ENCODE measurements around the gene NOPCHAP1. TPM values are rescaled to one million over a fixed set of nuclear protein-coding genes. Genes with fewer than 3 reads are reported as not detected.

The NOPCHAP1 gene
- total and polyA plus RNA-seq, 10 of the 15 experiments (the other 5 are each of a cell fraction or from before 2014, with no cell fraction given) = 28.0 to 115 (median 40.9) TPM

DNA sequence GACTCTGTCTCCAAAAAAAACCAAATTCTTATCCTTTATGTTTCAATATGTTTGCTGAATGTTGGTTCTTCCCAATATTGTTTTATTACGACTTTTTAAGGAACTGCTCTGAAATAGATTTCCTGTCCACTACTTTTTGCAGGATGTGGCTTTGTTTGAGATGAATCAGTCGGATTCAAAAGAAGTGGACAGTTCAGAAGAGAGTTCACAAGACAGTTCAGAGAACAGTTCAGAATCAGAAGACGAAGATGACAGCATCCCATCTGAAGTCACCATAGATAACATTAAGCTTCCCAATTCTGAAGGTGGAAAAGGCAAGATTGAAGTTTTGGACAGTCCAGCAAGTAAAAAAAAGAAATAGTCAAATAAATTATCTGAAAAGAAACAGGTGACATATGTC lies 8.2 kb downstream of the NOPCHAP1 start (continued):
- TF ChIP-seq, protein P1, sequence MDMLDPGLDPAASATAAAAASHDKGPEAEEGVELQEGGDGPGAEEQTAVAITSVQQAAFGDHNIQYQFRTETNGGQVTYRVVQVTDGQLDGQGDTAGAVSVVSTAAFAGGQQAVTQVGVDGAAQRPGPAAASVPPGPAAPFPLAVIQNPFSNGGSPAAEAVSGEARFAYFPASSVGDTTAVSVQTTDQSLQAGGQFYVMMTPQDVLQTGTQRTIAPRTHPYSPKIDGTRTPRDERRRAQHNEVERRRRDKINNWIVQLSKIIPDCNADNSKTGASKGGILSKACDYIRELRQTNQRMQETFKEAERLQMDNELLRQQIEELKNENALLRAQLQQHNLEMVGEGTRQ (IDR thresholded peaks at IDR 0.05; ENCODE audit: borderline replicate concordance, low read depth, low read length) = no peak
- TF ChIP-seq TCF7 (IDR thresholded peaks at IDR 0.05; ENCODE audit: borderline replicate concordance) (no peak), ATF7 (IDR thresholded peaks at IDR 0.05; ENCODE audit: low read depth) (no peak), DPF2 (IDR thresholded peaks at IDR 0.05) (no peak), MXI1 (IDR thresholded peaks at IDR 0.05; ENCODE audit: low read depth, low read length) (no peak), NFYA (IDR thresholded peaks at IDR 0.05; ENCODE audit: borderline replicate concordance, low read depth, low read length) (no peak), EZH2 (IDR thresholded peaks at IDR 0.05; ENCODE audit: borderline replicate concordance, control insufficient read depth, low read depth, low read length) (no peak), TCF3 (IDR thresholded peaks at IDR 0.05; ENCODE audit: borderline replicate concordance, insufficient read depth, low read depth, low read length) (no peak)

DNA sequence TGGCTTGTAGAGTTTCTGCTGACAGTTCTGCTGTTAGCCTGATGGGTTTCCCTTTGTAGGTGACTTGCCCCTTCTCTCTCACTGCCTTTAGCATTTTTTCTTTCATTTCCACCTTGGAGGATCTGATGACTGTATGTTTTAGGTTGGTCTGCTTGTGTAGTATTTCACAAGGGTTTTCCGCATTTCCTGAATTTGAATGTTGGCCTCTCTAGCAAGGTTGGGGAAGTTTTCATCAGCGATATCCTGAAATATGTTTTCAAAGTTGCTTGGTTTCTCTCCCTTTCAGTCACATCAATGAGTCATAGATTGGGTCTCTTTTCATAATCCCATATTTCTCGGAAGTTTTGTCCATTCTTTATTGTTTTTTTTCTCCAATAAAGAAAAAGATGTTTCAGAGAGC lies 11.4 kb downstream of the NOPCHAP1 start:
- CTCF ChIA-PET = no interaction called here
- Histone ChIP-seq H3K36me3 (ENCODE audit: control insufficient read depth in 2 of 2, insufficient read depth in 2 of 2, low read length in 1 of 2) (peaks cover 15 to 56% of the 10 kb centered on the region in 2 experiments), H3K4me2 (ENCODE audit: control insufficient read depth, insufficient read depth) (no peak overlapping the region), H4K20me1 (ENCODE audit: control insufficient read depth, insufficient read depth) (no peaks in the 10 kb centered on the region), H2AFZ (ENCODE audit: control insufficient read depth, low read depth, low read length) (no peak overlapping the region), H3K4me1 (ENCODE audit: control insufficient read depth, insufficient read depth, low read length) (no peaks in the 10 kb centered on the region), H3K9ac (ENCODE audit: control insufficient read depth, insufficient read depth, low read length) (no peak overlapping the region), H3K27me3 (replicated peaks in 1 of 2; ENCODE audit: control insufficient read depth in 2 of 2, insufficient read depth in 2 of 2, low read length in 1 of 2) (no peaks in the 10 kb centered on the region), H3K79me2 (ENCODE audit: control insufficient read depth, insufficient read depth, low read length) (no peaks in the 10 kb centered on the region), H3K4me3 (no peak overlapping the region), H3K9me3 (replicated peaks; ENCODE audit: control insufficient read depth, insufficient read depth, low read length) (peaks cover 4% of the 10 kb centered on the region; the same call in 2 of the 3 replicates), H3K27ac (ENCODE audit: control insufficient read depth, insufficient read depth) (no peak overlapping the region)
- RAD21 ChIA-PET (ENCODE audit: unreplicated experiment) = no interaction called here
- in situ Hi-C loops (cut with MboI) = no loop called here
- SMC1A ChIA-PET (ENCODE audit: uncharacterized antibody, unreplicated experiment) = no interaction called here
- intact Hi-C loops (cut with micrococcal nuclease; ENCODE audit: unreplicated experiment) = no loop called here
- ATAC-seq (no peak), FAIRE-seq (no peak), DNase-seq (ENCODE audit: low read depth, low spot score) (no peak)
- BruUV-seq (replicated peaks) = no TSS peak
- POLR2A ChIA-PET = no interaction called here
- WGBS (ENCODE audit: insufficient coverage, insufficient replicate concordance, low lambda C conversion rate, missing lambda C conversion rate) = 87% methylated on average over 3 of the region's 3 CpGs
- TF ChIP-seq, protein P2, sequence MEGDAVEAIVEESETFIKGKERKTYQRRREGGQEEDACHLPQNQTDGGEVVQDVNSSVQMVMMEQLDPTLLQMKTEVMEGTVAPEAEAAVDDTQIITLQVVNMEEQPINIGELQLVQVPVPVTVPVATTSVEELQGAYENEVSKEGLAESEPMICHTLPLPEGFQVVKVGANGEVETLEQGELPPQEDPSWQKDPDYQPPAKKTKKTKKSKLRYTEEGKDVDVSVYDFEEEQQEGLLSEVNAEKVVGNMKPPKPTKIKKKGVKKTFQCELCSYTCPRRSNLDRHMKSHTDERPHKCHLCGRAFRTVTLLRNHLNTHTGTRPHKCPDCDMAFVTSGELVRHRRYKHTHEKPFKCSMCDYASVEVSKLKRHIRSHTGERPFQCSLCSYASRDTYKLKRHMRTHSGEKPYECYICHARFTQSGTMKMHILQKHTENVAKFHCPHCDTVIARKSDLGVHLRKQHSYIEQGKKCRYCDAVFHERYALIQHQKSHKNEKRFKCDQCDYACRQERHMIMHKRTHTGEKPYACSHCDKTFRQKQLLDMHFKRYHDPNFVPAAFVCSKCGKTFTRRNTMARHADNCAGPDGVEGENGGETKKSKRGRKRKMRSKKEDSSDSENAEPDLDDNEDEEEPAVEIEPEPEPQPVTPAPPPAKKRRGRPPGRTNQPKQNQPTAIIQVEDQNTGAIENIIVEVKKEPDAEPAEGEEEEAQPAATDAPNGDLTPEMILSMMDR (IDR thresholded peaks at IDR 0.05 in 2 of 3, conservative IDR thresholded peaks at IDR 0.05 in 1 of 3; ENCODE audit: control insufficient read depth in 2 of 3, extremely low read depth in 1 of 3, insufficient read depth in 1 of 3, low read depth in 3 of 3, low read length in 3 of 3) = no peak
- TF ChIP-seq, protein P3, sequence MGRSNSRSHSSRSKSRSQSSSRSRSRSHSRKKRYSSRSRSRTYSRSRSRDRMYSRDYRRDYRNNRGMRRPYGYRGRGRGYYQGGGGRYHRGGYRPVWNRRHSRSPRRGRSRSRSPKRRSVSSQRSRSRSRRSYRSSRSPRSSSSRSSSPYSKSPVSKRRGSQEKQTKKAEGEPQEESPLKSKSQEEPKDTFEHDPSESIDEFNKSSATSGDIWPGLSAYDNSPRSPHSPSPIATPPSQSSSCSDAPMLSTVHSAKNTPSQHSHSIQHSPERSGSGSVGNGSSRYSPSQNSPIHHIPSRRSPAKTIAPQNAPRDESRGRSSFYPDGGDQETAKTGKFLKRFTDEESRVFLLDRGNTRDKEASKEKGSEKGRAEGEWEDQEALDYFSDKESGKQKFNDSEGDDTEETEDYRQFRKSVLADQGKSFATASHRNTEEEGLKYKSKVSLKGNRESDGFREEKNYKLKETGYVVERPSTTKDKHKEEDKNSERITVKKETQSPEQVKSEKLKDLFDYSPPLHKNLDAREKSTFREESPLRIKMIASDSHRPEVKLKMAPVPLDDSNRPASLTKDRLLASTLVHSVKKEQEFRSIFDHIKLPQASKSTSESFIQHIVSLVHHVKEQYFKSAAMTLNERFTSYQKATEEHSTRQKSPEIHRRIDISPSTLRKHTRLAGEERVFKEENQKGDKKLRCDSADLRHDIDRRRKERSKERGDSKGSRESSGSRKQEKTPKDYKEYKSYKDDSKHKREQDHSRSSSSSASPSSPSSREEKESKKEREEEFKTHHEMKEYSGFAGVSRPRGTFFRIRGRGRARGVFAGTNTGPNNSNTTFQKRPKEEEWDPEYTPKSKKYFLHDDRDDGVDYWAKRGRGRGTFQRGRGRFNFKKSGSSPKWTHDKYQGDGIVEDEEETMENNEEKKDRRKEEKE (IDR thresholded peaks at IDR 0.05) = no peak
- TF ChIP-seq SMARCA5 (IDR thresholded peaks at IDR 0.05) (no peak), SRF (IDR thresholded peaks at IDR 0.05; ENCODE audit: low read depth in 2 of 2, low read length in 2 of 2) (no peak), ZNF274 (IDR thresholded peaks at IDR 0.05; ENCODE audit: insufficient read depth, insufficient read length) (no peak), BCL11A (IDR thresholded peaks at IDR 0.05; ENCODE audit: low read depth, low read length) (no peak)
- TF ChIP-seq, protein P4, sequence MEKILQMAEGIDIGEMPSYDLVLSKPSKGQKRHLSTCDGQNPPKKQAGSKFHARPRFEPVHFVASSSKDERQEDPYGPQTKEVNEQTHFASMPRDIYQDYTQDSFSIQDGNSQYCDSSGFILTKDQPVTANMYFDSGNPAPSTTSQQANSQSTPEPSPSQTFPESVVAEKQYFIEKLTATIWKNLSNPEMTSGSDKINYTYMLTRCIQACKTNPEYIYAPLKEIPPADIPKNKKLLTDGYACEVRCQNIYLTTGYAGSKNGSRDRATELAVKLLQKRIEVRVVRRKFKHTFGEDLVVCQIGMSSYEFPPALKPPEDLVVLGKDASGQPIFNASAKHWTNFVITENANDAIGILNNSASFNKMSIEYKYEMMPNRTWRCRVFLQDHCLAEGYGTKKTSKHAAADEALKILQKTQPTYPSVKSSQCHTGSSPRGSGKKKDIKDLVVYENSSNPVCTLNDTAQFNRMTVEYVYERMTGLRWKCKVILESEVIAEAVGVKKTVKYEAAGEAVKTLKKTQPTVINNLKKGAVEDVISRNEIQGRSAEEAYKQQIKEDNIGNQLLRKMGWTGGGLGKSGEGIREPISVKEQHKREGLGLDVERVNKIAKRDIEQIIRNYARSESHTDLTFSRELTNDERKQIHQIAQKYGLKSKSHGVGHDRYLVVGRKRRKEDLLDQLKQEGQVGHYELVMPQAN (conservative IDR thresholded peaks at IDR 0.05) = no peak
